ENCODE data around the gene DOC2A.
A peak's percentile ranks its signal among the peaks of the same experiment; 100 is the strongest.

The DOC2A gene

GRCh38 chr16:30005341-30006094, 5.3 kb downstream of the DOC2A start:
- no peak for DNase-seq (ENCODE audit: low read depth in 1 of 2, low spot score in 1 of 2)

- no peak for DNase-seq (ENCODE audit: low read depth in 1 of 2, low spot score in 1 of 2)
Observed at GRCh38 chr16:30004811-30005242, 6.0 kb downstream of the DOC2A start.

DNA sequence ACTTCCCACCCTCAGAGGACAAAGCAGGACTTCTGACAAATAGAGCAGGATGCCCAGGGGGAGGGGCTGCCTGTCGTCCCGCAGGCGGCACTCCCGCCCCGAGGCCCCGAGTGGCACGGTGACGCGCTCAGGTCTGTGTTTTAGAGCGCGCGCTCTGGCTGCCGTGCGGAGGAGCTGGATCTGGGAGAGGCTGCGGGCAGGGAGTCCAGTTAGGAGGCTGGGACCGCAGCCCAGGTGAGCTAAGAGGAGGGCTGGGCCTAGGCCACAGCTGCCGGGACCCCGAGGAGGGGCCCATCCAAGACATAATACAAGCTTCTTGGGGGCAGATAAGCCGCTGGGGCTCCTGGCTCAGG, 6.4 kb downstream of the DOC2A start:
- no peak for DNase-seq (ENCODE audit: low read depth in 1 of 2, low spot score in 1 of 2)

- no peak for DNase-seq (ENCODE audit: low read depth in 1 of 2, low spot score in 1 of 2)
Observed at GRCh38 chr16:30003670-30004423, 7.0 kb downstream of the DOC2A start.

GRCh38 chr16:30002614-30003346, 8.0 kb downstream of the DOC2A start:
- no peak for DNase-seq (ENCODE audit: low read depth in 1 of 2, low spot score in 1 of 2)

- no peak for DNase-seq (ENCODE audit: low read depth in 1 of 2, low spot score in 1 of 2)
Observed at GRCh38 chr16:30000735-30001631, 9.8 kb downstream of the DOC2A start.

- DNase-seq (ENCODE audit: low read depth in 1 of 2, low spot score in 1 of 2), result no peak
Observed at GRCh38 chr16:29999605-30000004, 11.2 kb downstream of the DOC2A start.

GRCh38 chr16:29996766-29997250, 14.0 kb downstream of the DOC2A start:
- no peak for DNase-seq (ENCODE audit: low read depth in 1 of 2, low spot score in 1 of 2)

DNA sequence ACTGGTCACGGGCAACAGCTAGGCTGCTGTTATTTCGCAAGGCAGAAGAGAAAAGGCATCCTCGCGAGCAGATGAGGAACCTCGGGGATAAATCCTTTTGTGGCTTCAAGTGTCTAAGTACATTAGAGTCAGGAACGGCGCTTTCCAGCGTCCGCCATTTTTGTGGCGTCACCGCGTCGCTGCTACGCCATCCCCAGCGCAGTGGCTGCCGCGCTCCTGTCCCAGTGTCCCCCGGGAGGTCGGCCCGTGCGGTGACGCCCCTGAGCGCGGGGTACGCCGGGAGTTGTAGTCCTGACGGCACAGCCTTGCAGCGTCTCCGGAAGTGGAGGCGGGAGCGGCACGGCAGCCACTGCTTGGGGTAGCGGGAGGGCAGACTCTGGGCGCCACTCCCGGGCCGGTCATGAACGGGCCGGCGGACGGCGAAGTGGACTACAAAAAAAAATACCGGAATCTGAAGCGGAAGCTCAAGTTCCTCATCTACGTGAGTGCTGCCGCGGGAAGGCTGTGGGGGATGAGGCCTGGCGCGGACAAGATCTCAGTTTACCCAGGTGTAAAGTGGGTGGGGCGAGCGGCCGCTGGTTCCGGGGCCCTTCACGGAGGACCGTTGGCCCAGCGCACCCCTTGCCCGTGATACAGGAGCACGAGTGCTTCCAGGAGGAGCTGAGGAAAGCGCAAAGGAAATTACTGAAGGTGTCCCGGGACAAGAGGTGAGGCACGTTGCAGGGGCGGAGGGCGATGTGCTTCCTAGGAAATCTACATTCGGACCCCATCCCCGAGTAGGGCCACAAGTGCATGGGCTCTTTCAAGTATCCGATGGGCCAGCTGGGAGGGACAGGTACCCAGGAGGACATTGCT, 14.7 kb downstream of the DOC2A start, which contains the start of gene INO80E:
INO80E (plus strand) TSS at position 331 of the 855 bp plus-strand sequence; CDS start at position 401, 70 bp downstream.
- peak; percentile 98 to 99 for DNase-seq (ENCODE audit: low read depth in 1 of 2, low spot score in 1 of 2)

DNA sequence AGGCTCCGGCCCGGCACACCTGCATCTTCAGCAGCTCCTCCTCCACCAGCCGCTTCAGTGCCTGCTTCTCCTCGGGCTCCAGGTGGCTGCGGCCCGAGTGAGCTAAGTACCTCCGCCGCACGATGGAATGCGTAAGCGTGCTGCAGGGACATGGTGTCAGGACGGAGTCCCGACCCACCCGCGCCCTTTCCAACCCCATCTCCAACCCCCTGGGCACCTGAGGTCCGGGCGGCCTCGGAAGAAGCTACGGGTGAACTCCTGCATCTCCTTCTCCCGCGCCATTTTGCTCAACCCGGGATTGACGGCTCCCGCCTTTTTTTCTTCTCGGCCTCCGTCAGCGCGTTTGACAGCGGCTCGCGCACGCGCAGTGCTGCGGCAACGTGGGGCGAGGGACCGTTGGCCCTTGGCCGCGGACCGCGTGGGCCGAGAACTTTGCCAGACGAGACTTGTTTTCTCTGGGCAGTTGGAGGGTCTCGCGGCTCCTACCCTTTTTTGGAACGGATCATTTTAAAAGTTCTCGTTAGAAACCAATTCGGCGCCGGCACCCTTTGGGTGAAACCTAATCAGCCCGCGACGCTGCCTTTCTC, 15.4 kb downstream of the DOC2A start, which contains the start of gene HIRIP3:
HIRIP3 (minus strand) TSS at position 294 of the 587 bp plus-strand sequence; CDS start at position 282, 12 bp downstream.
- DNase-seq (ENCODE audit: low read depth in 1 of 2, low spot score in 1 of 2), result peak; percentile 74 to 81

DNA sequence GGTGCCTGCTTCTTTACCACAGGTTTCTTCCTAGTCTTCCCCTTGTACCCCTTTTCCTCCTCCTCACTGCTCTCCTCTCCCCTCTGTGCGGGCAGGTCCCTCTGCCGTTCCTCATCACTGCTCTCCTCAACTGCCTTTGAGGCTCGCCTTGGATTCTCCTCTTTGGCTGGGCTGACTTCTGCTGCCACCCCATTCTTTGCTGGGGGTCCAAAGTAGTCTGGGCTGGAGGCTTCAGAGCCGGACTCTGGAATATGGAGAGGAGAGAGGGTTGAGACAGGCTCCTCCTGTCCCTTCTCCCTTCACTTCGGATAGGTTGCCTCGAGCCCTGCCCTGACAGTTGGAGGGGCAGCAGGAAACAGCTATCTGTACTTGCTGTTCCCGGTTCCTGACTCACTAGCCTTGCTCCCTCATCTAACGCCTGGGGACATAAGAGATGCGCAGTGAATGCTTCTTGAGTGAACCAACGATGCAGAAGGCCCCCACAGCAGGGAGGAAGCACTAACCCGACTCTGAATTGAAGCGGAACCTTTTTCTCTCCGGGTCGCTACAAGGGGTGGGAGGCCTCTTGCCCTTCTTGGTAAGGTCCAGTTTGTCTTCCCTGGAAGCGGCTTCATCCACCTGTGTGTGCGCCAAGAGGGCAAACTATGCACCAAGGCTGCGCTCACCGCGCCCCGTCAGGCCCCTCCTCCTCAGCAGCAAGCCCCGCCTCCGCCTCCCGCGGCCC, 16.1 kb downstream of the DOC2A start:
- DNase-seq (ENCODE audit: low read depth in 1 of 2, low spot score in 1 of 2), result peak in 1 of 2 donors; percentile 54

DNA sequence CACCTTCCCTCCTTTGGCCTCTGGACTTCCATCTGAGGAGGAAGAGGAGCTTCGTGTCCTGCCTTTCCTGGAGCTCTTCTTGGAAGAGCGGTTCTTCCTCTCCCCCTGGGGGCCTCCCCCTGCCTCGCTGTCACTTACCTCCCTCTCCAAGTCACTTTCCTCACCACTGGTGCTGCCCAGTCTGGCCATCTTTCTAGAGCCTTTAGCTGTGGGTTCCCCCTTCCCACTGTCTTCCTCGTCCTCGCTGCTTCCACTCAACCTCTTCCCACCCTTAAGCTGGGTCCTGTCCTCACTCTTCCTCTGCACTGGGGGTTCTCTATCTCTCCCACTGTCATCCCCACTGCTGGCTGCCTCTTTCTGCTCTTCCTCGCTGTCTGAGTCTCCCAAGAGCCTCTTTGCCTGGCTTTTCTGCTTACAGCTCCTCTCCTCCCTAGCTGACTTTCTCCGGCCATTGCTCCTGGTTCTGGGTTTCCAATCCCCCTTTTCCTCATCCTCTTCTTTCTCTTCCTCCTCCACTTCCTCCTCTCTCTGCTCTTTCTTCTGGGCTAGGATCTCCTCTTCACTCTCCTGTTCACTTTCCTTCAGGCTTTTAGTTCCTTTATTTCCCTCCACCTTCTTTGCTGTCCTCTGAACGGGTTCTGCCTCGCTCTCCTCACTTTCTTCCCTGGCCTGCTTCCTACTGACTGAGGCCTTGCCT, 16.8 kb downstream of the DOC2A start:
- DNase-seq (ENCODE audit: low read depth in 1 of 2, low spot score in 1 of 2), result no peak

- DNase-seq (ENCODE audit: low read depth in 1 of 2, low spot score in 1 of 2), result no peak
Observed at GRCh38 chr16:29993191-29993902, 17.5 kb downstream of the DOC2A start.

- no peak for DNase-seq (ENCODE audit: low read depth in 1 of 2, low spot score in 1 of 2)
Observed at GRCh38 chr16:29992344-29992967, 18.4 kb downstream of the DOC2A start.

DNA sequence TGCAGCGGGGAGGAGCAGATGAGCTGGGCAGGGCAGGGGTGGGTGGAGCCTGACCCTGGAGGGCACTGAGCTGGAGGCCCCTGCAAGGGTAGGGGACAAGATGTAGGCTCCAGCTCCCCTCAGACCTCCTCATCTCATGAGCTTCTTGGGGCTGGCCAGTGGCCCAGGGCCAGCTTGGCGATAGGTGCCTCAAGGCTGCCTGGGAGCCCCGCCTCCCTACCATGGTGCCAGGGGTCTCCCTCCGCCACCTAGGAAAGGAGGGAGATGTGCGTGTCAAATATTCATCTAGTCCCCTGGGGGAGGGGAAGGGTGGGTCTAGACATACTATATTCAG, 19.3 kb downstream of the DOC2A start:
- DNase-seq (ENCODE audit: low read depth in 1 of 2, low spot score in 1 of 2), result no peak

DNA sequence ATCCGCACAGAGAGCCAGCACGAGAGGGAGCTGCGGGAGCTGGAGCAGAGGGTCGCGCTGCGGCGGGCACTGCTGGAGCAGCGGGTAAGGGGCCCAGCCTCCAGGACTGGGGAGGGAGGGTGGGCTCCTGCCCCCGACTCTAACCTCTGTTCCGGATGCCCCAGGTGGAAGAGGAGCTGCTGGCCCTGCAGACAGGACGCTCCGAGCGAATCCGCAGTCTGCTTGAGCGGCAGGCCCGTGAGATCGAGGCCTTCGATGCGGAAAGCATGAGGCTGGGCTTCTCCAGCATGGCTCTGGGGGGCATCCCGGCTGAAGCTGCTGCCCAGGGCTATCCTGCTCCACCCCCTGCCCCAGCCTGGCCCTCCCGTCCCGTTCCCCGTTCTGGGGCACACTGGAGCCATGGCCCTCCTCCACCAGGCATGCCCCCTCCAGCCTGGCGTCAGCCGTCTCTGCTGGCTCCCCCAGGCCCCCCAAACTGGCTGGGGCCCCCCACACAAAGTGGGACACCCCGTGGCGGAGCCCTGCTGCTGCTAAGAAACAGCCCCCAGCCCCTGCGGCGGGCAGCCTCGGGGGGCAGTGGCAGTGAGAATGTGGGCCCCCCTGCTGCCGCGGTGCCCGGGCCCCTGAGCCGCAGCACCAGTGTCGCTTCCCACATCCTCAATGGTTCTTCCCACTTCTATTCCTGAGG, 19.8 kb downstream of the DOC2A start:
- DNase-seq (ENCODE audit: low read depth in 1 of 2, low spot score in 1 of 2), result no peak

All from activated CD4-positive, alpha-beta T cell treated with anti-CD3 and anti-CD28 coated beads, Interleukin-2, amount 50 U/mL, for 24 hours (primary cell).